HepG2 (cell line): Measurements from ENCODE around the gene RMI1. TPM values are rescaled to one million over a fixed set of nuclear protein-coding genes. Genes with fewer than 3 reads are reported as not detected.

Source experiments
- CBX1 ChIP-seq: IDR thresholded peaks from one replicate; pipeline ENCODE4 v1.6.1; 2016; ENCODE audit warnings: antibody characterized with exemption, low read depth
- CC2D1A ChIP-seq: sonication (generic); formaldehyde crosslinking; IDR thresholded peaks from 2 replicates; pipeline ENCODE4 v1.8.1; 2023; ENCODE audit warnings: mild to moderate bottlenecking, missing genetic modification reagents
- DMAP1 ChIP-seq: IDR thresholded peaks from 2 replicates; pipeline ENCODE4 v1.6.1; 2016
- GLI4 ChIP-seq: sonication (generic); formaldehyde crosslinking; IDR thresholded peaks from 2 replicates; pipeline ENCODE4 v1.5.1; 2020; ENCODE audit warnings: missing genetic modification reagents, mild to moderate bottlenecking, moderate library complexity, borderline replicate concordance
- GMEB2 ChIP-seq: IDR thresholded peaks from 2 replicates; pipeline ENCODE4 v1.6.1; 2016; ENCODE audit warnings: missing biosample characterization, missing genetic modification reagents, low read depth
- KDM4B ChIP-seq: sonication (generic); formaldehyde crosslinking; IDR thresholded peaks from 2 replicates; pipeline ENCODE4 v1.4.0; 2020; ENCODE audit warnings: missing genetic modification reagents
- KLF12 ChIP-seq: sonication (generic); formaldehyde crosslinking; IDR thresholded peaks from 2 replicates; pipeline ENCODE4 v1.4.0; 2020; ENCODE audit warnings: missing genetic modification reagents, borderline replicate concordance
- KMT2A ChIP-seq: sonication (generic); formaldehyde crosslinking; IDR thresholded peaks from 2 replicates; pipeline ENCODE4 v1.4.0; 2020; ENCODE audit warnings: missing genetic modification reagents
- NFKBIZ ChIP-seq: IDR thresholded peaks from 2 replicates; pipeline ENCODE4 v1.6.1; 2018; ENCODE audit warnings: missing genetic modification reagents, missing compliant biosample characterization
- NR0B2 ChIP-seq: sonication (generic); formaldehyde crosslinking; IDR thresholded peaks from 2 replicates; pipeline ENCODE4 v1.4.0; 2020; ENCODE audit warnings: mild to moderate bottlenecking, missing genetic modification reagents
- PCBP2 ChIP-seq: fragments of 200-400 bp; formaldehyde crosslinking; optimal IDR thresholded peaks from 2 replicates; pipeline ENCODE3; 2018; ENCODE audit warnings: low read length, low read depth; ENCODE audit not compliant: poor library complexity, severe bottlenecking
- PHF5A ChIP-seq: IDR thresholded peaks from one replicate; pipeline ENCODE4 v1.6.1; 2018; ENCODE audit warnings: low read depth, missing genetic modification reagents; ENCODE audit not compliant: unreplicated experiment
- POLR2A ChIP-seq, 2 experiments: IDR thresholded peaks; 2 replicates each; pipeline ENCODE4 v1.6.1; 2011; ENCODE audit warnings: low read depth in 2 of 2, low read length in 2 of 2, mild to moderate bottlenecking in 1 of 2, moderate library complexity in 1 of 2; ENCODE audit not compliant: insufficient read depth in 1 of 2
- PRDM15 ChIP-seq: sonication (generic); formaldehyde crosslinking; IDR thresholded peaks from 2 replicates; pipeline ENCODE4 v1.4.0; 2020; ENCODE audit warnings: missing genetic modification reagents
- PRMT3 ChIP-seq: sonication (generic); formaldehyde crosslinking; IDR thresholded peaks from 2 replicates; pipeline ENCODE4 v1.8.1; 2022; ENCODE audit warnings: low read depth, mild to moderate bottlenecking, moderate library complexity, missing genetic modification reagents, borderline replicate concordance
- PRPF4 ChIP-seq: fragments of 200-400 bp; formaldehyde crosslinking; IDR thresholded peaks from 2 replicates; pipeline ENCODE4 v1.6.1; 2016; ENCODE audit warnings: low read length, low read depth; ENCODE audit not compliant: poor library complexity, severe bottlenecking
- ZFP37 ChIP-seq: sonication (generic); formaldehyde crosslinking; IDR thresholded peaks from 2 replicates; pipeline ENCODE4 v1.4.0; 2020; ENCODE audit warnings: missing genetic modification reagents, borderline replicate concordance
- ZNF124 ChIP-seq: sonication (generic); formaldehyde crosslinking; IDR thresholded peaks from 2 replicates; pipeline ENCODE4 v1.4.0; 2020; ENCODE audit warnings: missing genetic modification reagents
- ZNF281 ChIP-seq: sonication (generic); formaldehyde crosslinking; IDR thresholded peaks from 2 replicates; pipeline ENCODE4 v1.4.0; 2020; ENCODE audit warnings: missing genetic modification reagents, borderline replicate concordance
- ZNF773 ChIP-seq: sonication (generic); formaldehyde crosslinking; IDR thresholded peaks from 2 replicates; pipeline ENCODE4 v1.4.0; 2020; ENCODE audit warnings: missing genetic modification reagents, borderline replicate concordance
- polyA plus RNA-seq, 8 experiments: library from polyadenylated mRNA; depleted of rRNA in 3 of 8; stranded (reverse) in 7 of 8; unstranded in 1 of 8; fragments of >200 nt; fragmentation: Illumina TruSeq in 4 of 8; extraction: Trizol in 4 of 8; gene quantifications; 2 replicates each; pipeline versions ENCODE4 v1.2.1 to v1.2.3, GENCODE V29; 2011 to 2016; ENCODE audit warnings: low read depth in 4 of 8, missing spikeins in 1 of 8, mixed read lengths in 1 of 8; ENCODE audit not compliant: insufficient read depth in 1 of 8
- total RNA-seq, 5 experiments: library from RNA; depleted of rRNA; stranded (reverse); fragments of >200 nt; fragmentation: Illumina TruSeq; extraction: Trizol; gene quantifications; 2 replicates each; pipeline ENCODE4 v1.2.3, GENCODE V29; 2016; ENCODE audit warnings: low read depth in 1 of 5

The RMI1 gene
- total and polyA plus RNA-seq, 2 of the 13 experiments (the other 11 are each of a cell fraction or from before 2014, with no cell fraction given): 0.54 to 3.7 TPM

GRCh38 chr9:83978992-83979811 lies 1.4 kb upstream of the RMI1 start (continued):
- TF ChIP-seq PRDM15 (no peak), PCBP2 (no peak), ZNF773 (CRISPR knock-in tag) (no peak), KDM4B (no peak), GMEB2 (CRISPR knock-in tag) (no peak), NR0B2 (CRISPR knock-in tag) (no peak), CC2D1A (CRISPR knock-in tag) (no peak), DMAP1 (CRISPR knock-in tag) (peak; percentile 80; the same call in 1 of the 2 replicates), ZNF124 (CRISPR knock-in tag) (no peak), NFKBIZ (no peak), GLI4 (CRISPR knock-in tag) (no peak), PRMT3 (CRISPR knock-in tag) (no peak), POLR2A (IDR thresholded peaks at IDR 0.05; ENCODE audit: insufficient read depth in 1 of 2, low read depth in 2 of 2, low read length in 2 of 2) (peak; percentile 47 to 58; a peak in 2 of 4 replicates), CBX1 (no peak), ZFP37 (CRISPR knock-in tag) (no peak; the same call in 1 of the 2 replicates), KLF12 (CRISPR knock-in tag) (0 out of 2 replicates have a peak, but pooled peaks have one; percentile 31), KMT2A (CRISPR knock-in tag) (no peak; the same call in none of the 2 replicates), PRPF4 (no peak), PHF5A (CRISPR knock-in tag) (no peak), ZNF281 (CRISPR knock-in tag) (peak; percentile 84)
